AG09309 (cell line): Measurements from ENCODE around the gene FAM174A.

Experiments used
- DNase-seq: peaks from one replicate; pipeline ENCODE4 v3.0.0-alpha.2; 2010; ENCODE audit warnings: low read depth
- H3K4me3 ChIP-seq: 2 replicates; pipeline ENCODE4 v1.5.1; 2011; ENCODE audit warnings: mild to moderate bottlenecking, low read depth, low read length, moderate library complexity; ENCODE audit not compliant: control insufficient read depth
- TF ChIP-seq, protein P1 (sequence below): IDR thresholded peaks from 2 replicates; pipeline ENCODE4 v1.5.1; 2011; ENCODE audit warnings: mild to moderate bottlenecking, low read depth, low read length, inconsistent platforms; ENCODE audit not compliant: insufficient read depth, control insufficient read depth; ENCODE audit errors: missing control alignments

The FAM174A gene

DNA sequence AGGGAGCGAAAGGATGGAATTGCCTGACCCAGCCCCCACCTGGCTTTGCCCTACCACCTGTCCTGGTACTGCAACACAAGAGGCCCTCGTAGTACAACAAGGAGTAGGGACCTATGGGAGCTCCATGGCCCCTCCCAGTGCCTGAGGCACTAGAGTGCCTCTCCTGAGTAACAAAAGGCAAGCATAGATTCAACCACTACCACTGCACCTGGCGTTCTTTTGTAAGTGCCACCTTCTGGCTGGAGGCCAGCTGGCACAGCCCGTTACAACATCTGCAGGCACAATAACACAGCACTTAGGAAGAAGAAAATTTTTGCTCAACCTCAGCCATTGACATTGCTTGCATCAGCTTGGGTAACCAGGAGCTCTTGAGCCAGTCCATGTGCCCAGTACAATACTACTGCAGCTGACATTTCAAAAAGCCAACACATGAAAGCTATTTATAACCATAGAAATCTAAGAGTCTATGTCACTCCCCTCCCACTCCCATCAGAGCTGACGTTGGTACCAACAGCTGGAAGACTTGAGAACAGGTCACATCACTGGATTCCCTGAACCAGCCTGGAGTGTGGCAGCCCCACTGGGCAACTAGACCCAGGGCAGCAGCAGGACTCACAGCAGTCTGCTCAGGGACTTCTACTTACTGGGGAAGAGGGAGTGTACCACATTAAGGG is 17.7 kb upstream of the FAM174A start:
- no peak for DNase-seq
- TF ChIP-seq, protein P1, sequence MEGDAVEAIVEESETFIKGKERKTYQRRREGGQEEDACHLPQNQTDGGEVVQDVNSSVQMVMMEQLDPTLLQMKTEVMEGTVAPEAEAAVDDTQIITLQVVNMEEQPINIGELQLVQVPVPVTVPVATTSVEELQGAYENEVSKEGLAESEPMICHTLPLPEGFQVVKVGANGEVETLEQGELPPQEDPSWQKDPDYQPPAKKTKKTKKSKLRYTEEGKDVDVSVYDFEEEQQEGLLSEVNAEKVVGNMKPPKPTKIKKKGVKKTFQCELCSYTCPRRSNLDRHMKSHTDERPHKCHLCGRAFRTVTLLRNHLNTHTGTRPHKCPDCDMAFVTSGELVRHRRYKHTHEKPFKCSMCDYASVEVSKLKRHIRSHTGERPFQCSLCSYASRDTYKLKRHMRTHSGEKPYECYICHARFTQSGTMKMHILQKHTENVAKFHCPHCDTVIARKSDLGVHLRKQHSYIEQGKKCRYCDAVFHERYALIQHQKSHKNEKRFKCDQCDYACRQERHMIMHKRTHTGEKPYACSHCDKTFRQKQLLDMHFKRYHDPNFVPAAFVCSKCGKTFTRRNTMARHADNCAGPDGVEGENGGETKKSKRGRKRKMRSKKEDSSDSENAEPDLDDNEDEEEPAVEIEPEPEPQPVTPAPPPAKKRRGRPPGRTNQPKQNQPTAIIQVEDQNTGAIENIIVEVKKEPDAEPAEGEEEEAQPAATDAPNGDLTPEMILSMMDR = no peak
- H3K4me3 ChIP-seq = no peak overlapping the region

DNA sequence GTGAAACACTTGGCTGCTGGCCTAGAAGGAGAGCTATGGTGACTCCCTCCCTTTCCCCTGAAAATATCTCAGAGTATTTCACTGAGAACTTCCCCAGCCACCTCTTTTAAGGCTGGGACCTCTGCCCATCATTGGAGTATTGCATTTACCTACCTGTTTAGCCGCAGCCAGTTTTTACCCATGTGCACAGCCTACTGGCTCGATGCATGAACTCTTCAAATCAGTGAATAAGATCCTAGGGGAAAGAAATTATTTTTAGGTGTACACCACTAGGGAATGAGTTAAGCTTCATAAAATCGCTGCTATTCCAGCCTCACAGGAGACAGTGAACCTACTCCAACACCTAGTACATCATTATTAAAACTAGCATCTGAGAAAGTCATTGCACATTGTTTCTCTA is 16.8 kb upstream of the FAM174A start:
- no peak overlapping the region for H3K4me3 ChIP-seq
- no peak for DNase-seq
- TF ChIP-seq, protein P1 = no peak

- H3K4me3 ChIP-seq = no peak overlapping the region
- TF ChIP-seq, protein P1 = no peak
- DNase-seq = no peak
These were observed 16.1 kb upstream of the FAM174A start for GRCh38 chr5:100519075-100519474.

GRCh38 chr5:100520348-100520747 is 14.8 kb upstream of the FAM174A start:
- no peak for DNase-seq
- H3K4me3 ChIP-seq = no peak overlapping the region
- TF ChIP-seq, protein P1 = no peak

- no peak overlapping the region for H3K4me3 ChIP-seq
- no peak for DNase-seq
- TF ChIP-seq, protein P1 = no peak
These were observed 2.8 kb downstream of the FAM174A start for GRCh38 chr5:100537946-100538345.

GRCh38 chr5:100539519-100539918 is 4.3 kb downstream of the FAM174A start:
- DNase-seq = no peak
- no peak overlapping the region for H3K4me3 ChIP-seq
- TF ChIP-seq, protein P1 = no peak
